ENCODE measurements around the gene PKN1.
"Not testable (repeated sequence)": the region's sequence is repeated elsewhere in the genome, so short reads cannot be mapped to it uniquely, and the experiment has no call there.

PKN1 gene

GRCh38 chr19:14487370-14488125 lies 54.4 kb downstream of the PKN1 start:
- DNase-seq, result no peak

GRCh38 chr19:14492756-14493337 lies 59.7 kb downstream of the PKN1 start:
- no peak for DNase-seq

GRCh38 chr19:14494411-14494810 lies 61.3 kb downstream of the PKN1 start:
- DNase-seq, result no peak

DNA sequence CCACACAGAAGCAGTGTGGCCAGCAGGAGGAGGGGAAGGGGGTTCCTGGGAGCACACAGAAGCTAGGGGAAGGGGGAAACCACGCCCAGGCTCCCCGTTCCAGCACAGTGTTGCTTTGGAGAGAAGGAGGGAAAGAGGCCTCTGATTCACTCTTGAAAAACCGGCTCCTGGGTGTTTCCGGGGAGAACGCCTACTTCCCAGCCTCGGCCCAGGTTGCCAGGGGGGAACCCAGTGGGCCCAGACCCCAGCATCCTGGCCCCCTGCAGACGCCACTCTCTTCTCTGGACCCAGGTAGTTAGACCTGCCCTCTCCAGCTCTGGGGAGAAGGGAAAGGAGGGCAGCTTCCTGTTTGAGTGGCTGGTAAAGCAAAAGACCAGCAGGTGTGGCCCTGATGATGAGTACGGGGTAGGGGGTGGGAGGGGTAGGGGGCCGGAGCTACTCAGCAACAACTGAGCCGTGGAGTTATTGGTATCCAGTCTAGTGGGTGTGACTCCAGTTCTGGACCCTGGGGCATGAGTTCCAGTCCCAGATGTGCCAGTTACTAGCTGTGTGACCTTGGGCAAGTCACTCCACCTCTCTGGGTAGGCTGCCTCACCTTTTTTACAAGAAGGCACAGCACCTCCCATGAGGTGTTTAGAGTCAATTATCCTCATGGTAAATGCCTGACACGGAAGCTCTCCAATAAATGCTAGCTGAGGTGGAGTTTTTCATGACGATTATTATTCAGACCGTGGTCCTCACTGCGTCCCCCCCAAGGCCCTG lies 62.0 kb downstream of the PKN1 start:
- DNase-seq, result no peak

- no peak for DNase-seq
These were observed 62.5 kb downstream of the PKN1 start for GRCh38 chr19:14495672-14496028.

DNA sequence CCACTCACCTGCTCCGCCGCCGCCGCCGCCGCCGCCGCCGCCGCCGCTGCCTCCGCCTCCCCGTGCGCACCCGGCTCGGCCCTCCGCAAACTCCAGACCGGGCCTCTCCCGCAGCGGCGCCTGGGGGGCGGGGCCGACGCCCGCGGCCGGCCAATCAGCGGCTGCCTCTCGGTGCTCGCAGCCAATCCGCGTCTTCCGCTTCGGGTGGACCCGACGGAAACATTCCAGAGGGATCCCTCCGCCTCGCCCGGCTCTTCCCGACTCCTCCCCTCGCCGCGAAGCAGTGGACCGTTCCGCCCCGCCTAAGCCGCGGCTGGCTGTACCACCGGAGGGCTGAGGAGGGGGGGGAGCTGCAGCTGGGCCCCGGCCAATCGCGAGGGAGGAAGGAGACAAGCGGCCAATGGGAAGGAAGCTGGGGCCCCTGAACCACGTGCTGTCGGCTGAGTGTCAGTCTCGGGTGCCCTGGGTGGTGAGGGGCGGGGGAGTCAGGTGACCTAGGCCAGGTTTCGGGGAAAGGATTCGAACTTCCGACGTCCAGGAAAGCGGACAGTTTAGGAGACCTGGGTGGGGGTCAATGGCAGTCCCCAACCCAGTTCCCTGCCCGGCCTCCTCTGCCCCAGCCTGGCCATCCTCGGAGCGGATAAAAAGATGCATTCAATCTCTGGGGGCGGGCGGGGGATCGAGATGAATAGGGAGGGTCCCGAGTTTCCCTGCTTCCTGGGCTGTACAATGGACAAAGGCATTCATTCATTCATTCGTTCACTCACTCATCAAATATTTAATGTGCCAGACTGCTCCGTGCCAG lies 63.1 kb downstream of the PKN1 start, which contains the start of gene GIPC1:
TSS of gene GIPC1 (minus strand) at position 99 of the 805 bp plus-strand sequence. CDS start 13,151 bp downstream, outside the sequence.
- DNase-seq, result peak; percentile 80

GRCh38 chr19:14496834-14497227 lies 63.7 kb downstream of the PKN1 start:
- DNase-seq, result no peak

DNA sequence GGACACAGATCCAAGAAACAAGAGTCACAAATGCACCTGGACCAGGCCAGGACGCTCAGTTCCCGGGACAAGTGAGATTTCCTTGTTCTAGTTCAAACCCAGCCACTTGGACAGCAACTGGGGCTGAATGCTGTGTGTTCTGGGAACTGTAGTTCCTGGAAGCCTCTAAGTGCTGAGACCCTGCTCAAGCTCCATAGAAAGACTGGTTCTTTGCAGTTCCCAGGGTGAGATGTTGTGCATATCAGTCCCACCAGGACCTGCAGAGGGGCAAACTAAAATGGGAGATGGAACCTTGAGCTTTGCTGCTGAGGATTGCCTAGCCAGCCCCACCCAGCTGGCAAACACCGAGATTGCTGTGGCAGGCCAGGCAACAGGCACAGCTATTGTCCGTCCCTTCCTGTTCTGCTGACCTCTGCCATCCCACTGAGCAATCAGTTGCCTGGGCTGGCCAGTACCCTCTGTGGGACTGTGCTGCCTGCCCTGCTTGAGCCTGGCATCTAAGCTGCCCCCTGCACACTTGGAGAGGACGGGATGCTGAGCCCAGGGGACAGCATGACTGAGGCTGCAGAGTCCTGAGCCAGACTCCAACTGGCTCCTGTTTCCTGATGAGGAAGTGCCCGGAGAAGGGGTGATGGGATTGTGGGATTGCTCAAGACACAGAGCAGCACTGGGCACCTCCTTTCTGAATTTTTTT lies 64.3 kb downstream of the PKN1 start:
- no peak for DNase-seq

DNA sequence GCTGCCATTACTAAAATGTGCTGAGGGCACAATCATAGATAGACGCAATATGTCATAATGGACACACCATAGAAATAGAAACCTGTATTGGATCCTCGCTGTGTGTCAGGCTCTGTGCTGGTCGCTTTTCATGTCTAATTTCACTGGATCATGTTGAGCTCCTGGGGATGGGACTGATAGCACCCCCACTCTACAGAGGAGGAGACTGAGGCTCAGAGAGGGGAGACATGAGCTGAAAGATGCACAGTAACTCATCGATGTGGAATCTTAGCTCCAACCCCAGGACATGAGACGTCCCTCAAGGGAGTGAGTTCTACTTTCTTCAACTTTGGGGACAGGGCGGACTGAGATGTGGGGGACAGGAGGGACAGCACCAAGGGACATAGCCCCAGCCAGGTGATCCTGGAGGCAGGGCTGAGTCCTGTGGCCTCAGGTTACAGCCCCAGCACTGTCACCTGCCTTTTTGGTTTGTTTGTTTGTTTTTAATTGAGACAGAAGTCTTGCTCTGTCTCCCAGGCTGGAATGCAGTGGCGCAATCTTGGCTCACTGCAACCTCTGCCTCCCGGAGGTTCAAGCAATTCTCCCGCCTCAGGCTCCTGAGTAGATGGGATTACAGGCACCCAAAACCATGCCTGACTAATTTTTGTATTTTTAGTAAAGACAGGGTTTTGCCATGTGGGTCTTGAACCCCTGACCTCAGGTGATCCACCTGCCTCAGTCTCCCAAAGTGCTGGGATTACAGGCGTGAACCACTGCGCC lies 69.4 kb downstream of the PKN1 start:
- no peak for DNase-seq

GRCh38 chr19:14503285-14503684 lies 70.2 kb downstream of the PKN1 start:
- DNase-seq, result no peak

DNA sequence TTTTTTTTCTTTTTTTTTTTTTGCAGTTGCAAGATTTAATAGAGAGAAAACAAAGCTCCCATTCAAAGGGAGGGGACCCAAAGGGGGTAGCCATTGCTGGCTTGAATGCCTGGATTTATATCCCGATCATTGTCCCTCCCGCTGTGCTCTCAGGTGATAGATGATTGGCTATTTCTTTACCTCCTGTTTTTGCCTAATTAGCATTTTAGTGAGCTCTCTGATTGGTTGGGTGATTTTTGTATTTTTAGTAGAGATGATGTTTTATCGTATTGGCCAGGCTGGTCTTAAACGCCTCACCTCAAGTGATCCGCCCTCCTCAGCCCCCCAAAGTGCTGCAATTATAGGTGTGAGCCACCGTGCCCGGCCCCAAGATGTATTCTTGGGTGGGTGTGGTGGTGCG lies 71.5 kb downstream of the PKN1 start:
- not testable (repeated sequence) for DNase-seq

DNA sequence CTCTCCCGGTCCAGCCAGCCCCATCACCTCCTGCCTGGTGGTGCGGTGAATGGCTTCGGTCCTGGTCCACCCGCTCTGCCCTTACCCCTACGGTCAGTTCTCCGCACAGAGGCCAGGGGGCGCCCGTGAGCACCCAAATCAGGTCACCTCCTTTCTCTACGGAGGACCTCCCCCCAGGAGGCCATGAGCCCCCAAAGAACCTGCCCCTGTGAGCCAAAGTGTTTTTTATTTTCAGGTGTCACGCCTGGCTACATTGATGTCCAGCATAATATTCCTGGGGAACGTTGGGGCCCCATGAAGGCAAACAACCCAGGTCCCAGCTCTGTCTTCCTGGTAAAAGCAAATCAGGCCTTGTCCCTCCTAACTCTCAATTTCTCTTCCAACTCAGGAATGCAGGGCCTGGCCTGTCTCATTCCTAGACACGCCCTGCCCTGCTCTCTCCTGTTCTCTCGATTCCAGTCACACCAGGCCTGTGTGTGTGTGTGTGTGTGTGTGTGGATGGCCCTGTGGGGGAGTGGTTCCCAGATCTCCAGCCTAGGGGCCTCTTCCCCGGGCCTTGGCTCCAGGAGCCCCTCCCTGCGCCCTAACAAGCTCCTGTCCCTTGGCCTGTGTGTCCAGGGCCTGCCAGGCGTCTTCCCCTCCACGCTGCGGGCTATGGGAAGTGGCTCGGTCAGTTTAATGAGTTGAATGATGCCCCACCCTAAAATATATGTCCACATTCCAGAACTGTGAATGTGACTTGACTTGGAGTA lies 72.6 kb downstream of the PKN1 start:
- peak; percentile 73 for DNase-seq

- peak; percentile 48 for DNase-seq
These were observed 74.8 kb downstream of the PKN1 start for GRCh38 chr19:14507704-14508542.

DNA sequence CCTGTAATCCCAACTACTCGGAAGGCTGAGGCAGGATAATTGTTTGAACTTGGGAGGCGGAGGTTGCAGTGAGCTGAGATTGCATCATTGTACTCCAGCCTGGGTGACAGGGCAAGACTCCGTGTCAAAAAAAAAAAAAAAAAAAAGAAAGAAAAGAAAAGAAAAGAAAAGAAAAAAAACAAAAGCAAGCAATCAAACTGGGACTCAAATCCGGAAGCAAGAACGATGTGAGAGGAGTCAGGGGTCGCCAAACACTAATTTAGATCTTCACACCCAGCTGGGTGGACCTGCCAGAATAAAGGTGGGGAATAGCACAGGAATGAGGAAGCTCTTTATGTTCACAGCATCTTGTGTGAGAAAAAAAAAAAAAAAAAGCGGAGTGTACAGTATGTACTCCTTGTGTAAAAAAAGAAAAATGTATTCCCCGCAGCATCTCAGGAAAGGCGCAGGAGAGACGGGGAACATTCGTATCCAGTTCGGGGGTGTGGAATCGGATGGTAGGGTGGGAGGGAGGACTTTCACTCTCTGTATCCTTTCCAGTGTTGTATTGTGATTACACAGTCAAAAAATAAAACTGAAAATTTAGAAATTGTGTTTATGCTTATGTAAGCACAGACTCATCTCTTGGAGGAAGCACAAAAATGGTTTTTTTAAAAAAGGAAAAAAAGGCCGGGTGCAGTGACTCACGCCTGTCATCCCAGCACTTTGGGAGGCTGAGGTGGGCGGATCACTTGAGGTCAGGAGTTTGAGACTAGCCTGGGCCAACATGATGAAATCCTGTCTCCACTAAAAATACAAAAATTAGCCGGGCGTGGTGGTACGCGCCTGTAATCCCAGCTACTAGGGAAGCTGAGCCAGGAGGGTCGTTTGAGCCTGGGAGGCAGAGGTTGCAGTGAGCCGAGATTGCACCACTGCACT lies 77.5 kb downstream of the PKN1 start:
- peak; percentile 63 for DNase-seq

DNA sequence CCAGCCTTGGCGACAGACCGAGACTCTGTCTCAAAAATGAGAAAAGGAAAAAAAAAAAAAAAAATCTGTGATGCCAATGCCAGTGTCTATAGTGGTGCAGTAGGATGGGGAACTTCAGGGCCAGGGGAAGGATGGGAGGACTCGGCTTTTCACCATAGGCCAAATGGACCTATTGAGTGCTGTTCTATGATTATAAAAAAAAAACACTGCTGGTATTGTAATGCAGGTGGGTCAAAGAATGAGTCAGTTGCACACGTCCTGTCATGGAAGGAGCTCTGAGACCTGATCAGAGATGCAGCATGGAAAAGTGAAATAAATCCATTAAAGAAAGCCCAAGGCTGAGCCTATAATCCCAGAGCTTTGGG lies 78.1 kb downstream of the PKN1 start:
- DNase-seq, result no peak

- peak; percentile 25 for DNase-seq
These were observed 79.4 kb downstream of the PKN1 start for GRCh38 chr19:14512406-14512961.

DNA sequence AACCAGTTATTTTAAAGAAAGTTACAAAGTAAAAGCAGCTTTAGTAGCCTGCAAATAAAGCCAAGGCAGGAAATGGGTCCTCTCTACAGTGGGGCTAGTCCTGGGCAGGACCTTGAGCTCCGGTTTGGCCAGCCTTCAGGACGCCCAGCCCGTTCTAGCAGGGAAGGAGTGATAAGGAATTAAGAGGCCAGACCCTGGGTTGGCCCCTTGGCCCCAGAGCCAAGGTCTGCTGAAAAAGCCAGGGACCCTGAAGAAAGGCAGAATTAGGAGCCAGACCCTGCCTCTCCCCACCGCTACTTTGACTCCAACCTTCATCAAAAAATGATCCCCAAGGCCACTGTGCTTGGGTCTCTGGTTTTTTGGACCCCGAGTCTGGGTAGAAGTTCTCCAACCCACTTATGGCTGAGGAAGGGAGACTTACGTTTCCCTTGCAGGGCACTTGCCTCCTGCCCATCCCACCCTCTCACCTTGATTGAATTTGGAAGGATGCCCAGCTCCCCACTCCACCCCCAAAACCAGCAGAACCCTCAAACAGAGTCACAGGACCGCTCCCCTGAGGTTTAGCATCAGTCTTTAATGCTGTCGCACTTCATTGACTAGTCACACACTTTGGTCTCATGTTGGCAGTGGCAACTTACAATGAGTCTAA lies 81.2 kb downstream of the PKN1 start:
- peak; percentile 41 for DNase-seq

GRCh38 chr19:14515501-14516047 lies 82.5 kb downstream of the PKN1 start:
- no peak for DNase-seq
